IPS DF 4.7 (cell line): ENCODE measurements around the gene OLFM1.

Experiments used
- DNase-seq: peaks from one replicate; pipeline ENCODE4 v3.0.0-alpha.2; 2013; ENCODE audit warnings: low spot score; ENCODE audit errors: extremely low read depth

OLFM1 gene

DNA sequence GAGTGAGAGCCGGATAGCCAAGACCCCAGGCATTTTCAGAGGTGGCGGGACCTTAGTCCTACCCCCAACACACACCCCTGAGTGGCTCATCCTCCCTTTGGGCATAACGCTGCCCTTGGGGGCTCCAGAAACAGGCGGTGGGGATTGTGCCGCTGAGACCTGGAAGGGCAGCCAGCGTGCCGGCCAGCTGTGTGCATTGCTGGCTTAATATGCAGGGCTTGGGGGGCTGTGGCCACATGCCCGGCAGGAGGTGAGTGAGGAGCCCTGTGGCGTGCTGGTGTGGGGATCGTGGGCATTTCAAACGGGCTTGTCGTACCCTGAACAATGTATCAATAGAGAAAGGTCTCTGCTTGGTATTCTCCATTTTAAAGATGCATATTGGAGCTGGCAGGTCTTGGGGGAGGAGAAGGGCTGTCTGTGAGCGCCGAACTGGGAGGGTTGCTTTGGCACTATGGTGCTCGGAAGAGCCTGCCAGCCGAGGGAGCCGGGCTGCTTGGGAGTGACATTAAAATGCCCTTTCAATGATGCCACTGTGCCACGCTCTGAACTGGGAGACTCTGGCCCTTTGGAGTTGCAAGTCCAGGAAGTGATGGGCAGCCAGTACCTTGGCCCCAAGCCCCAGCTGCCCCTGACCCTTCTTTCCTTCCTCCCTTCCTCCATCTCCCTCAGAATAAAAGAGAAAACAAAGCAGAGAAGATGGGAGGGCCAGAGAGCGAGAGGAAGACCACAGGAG is 11.2 kb upstream of the OLFM1 start:
- no peak for DNase-seq

GRCh38 chr9:135076876-135077430 is 10.5 kb upstream of the OLFM1 start:
- DNase-seq: no peak

DNA sequence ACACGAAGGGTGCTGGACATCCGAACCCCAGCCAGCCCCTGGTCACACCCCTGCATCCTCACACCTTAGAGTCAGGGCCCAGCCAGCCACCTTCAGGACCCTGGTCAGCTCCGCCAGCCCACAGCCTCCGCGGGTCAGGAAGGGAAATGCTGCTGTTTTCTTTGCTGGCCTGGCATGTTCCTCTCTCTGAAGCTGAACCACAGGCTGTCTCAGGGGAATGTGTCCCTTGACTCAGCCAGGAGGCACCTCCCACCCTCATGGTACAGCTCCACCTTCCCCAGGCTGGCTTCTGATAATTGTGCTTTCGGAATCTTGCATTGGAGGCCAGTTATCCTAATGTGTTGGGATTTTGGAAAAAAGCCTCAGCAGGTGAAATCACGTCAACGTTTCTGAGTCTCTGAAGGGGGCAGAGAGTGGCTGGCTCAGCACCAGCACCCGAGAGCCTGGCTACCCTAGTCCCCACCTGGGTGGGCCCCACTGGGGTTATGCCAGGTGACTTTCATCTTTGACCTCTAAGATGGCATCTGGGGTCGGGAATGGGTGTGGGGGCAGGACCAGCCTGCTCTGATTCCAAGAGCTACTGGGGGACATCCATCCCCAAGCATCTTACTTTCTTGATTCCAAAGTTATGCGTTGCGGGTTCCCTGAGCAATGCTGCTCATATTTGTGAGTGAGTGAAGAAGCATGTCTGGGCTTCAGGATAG is 9.8 kb upstream of the OLFM1 start:
- no peak for DNase-seq

DNA sequence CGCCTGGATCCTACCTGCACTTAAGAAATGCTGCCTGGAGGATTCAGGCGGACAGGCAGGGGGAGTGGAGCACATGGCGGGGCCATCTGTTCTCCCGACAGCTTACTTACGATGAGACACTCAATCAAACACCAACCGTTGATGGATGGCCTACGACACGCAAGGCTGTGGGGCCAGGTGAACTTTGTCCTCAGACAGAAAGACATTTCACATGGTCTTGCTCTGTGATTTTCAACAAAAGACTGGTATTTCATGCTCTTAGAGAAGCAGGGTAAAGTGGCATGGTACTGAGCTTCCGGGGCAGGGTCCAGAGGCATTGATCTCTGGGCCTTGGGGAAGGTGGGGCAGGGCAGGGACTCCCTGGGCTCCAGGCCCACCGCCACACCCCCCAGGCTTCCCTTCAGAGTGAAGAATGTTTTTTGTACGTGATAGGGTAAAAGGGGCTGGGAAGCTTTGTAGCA is 9.1 kb upstream of the OLFM1 start:
- DNase-seq: no peak

DNA sequence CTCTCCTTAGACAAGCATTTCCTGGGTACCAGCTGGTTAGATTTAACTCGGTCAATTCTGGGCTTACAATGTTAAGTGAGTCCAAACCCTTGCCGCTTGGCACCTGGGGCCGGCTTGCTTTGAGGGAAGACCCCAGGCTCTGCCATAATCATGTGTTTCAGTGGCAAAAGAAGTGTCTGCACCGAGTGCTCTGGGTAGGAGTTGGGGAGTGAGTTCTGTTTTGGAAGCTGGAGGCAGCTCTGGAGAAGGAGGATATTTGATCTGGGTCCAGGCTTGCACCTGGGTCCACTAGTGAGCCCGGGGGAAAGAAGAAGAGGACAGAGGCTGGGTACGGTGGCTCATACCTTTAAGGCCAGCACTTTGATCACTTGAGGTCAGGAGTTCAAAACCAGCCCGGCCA is 8.4 kb upstream of the OLFM1 start:
- no peak for DNase-seq

DNA sequence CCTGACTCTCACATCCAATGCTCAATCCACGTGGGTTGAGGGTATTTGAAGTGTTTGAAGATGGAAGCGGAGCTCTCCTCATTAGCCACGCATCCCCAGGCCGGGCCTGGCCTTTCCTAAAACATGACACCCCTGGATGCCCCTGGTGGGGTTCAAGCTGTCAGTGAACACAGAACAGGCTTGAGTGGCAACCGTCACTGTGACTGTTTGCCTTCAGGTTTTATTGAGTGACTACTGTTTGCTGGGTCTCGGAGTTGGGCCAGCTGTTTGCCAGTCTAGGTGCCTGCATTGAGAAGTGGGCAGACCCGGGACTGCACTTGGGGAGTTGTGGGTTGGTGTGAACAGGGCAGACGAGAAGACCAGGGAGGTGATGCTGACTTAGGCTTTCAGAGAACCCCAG is 7.8 kb upstream of the OLFM1 start:
- DNase-seq: no peak

- DNase-seq: no peak
Observed at GRCh38 chr9:135080286-135081263, 6.9 kb upstream of the OLFM1 start.

- no peak for DNase-seq
Observed at GRCh38 chr9:135081264-135081660, 6.2 kb upstream of the OLFM1 start.

- DNase-seq: no peak
Observed at GRCh38 chr9:135081731-135082130, 5.7 kb upstream of the OLFM1 start.

- no peak for DNase-seq
Observed at GRCh38 chr9:135082536-135082935, 4.9 kb upstream of the OLFM1 start.

DNA sequence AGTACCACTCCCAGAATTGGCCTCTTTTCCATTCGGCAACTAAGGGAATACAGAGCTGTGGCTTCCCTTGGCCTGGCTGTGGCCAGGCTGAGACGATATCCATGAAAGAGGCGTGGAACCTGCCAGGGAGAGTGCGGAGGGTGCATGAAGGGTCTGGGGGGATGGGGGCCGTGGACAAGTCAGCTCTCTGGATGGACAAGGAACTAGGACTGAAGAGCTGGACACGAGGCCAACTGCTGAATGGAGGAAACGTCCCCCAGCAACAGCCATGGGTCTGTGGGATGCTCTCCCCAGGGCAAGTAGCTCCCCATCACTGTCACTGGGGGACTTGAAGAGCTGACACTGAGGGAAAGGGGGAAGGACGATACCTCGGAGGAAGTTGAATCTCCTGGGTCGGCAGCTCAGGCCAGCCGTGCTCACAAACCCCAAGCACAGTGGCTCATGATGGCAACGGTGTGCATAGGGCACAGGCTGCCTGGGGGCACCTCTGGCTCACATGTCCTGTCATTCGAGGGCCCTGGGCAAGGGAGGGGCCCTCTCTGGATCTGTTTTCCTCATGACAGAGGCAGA is 4.1 kb upstream of the OLFM1 start:
- no peak for DNase-seq

DNA sequence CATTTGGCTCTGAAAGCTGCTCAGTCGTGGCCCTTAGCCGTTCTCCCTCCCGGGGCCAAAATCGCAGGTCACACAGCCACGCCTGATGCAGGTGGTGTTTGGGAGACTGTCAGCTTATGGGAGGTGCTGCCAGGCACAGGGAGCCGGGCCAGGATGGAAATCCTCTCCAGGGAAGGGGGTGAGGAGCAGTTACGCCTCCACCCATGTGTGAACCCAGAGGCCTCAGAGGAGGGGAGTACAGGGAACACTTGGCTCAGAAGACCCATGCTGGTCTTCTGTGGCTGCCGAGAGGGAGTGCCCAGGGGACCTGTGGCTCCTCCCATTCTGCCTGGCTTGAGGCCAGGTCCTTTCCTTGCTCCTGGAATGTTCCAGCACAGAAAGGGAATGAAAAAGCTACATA is 3.6 kb upstream of the OLFM1 start:
- no peak for DNase-seq

DNA sequence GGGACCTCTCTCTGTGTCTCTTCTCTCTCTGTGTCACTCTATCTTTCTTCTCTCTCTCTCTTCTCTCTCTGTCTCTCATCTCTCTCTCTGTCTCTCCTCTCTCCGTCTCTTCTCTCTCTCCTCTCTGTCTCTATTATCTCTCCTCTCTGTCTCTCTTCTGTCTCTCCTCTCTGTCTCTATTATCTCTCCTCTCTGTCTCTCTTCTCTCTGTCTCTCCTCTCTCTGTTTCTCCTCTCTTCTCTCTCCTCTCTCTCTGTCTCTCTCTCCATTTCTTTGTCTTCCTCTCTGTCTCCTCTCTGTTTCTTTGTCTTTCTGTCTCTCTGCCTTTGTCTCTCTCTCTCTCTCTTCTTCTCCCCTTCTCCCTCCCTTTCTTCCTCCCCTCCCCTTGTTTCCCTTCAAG is 3.2 kb upstream of the OLFM1 start:
- DNase-seq: no peak

DNA sequence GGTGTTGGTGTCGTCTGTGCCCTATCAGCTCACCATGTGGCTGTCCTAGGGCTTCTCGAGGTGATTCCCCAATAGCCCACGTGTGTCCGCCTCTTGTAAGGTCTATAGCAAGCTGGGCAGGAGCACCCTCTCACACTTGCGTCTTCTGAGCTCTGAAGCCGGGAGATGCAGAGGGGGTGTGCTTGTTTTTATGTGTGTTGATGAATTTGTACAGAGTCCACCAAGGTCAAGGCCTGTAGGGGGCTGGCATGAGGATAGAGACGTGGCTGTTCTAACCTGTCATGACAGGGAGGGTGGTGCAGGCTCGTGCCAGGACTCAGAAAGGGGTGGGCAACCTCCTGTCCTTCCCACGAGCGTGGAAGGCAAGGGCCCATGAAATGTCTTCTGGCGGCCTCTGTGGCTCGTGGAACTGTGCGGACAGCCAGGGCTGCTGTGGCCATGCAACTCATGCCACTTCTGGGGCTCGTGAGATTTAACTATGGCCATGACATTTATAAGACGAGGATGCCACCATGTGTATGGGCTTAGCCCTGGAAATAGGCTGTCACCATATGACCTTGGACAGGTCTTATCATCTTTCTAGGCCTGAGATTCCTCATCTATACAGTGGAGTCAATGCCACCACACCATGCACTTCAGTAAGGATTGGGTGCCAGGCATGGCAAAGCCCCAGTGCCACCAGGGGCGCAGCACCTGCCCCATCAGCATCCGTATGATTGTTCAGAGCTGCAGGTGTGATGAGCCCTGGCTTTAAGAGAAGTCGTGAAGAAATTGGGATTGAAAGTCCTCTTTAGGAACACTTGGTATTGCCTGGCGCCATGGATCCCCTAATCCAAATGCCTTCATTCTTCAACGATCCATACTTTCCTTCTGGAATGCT is 2.3 kb upstream of the OLFM1 start:
- no peak for DNase-seq

DNA sequence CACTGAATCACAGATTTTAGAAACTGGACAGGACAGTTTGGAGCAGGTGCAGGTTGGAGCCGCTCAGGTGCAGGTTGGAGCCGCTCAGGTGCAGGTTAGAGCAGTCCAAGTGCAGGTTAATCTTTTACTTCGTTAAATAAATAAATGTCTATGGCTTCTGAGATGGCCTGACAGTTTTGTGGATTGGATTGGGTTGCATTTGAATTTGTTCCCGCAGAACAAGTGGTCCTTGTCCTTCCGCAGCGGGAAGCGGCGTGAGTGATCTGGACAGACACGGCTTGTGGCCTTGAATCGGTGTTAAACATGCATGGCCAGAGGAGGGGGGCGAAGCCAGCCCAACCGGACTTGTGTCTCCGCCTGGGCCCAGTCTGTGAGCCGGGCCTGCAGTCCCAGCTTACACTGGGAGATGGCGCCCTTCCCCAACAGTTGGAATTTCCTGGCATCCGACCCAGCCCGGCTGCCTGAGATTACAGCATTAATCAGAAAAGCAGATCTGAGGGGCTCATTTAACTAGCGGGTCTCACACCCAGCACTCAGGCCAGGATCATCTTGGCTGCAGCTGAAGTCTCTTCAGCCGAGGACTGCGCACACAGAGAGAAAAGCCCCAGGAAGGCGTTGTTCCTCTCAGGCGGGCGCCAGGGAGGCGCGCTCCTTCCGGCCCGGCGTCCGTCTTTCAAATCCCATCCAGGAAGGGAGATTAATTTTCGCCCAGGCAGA is 1.5 kb upstream of the OLFM1 start:
- no peak for DNase-seq

- no peak for DNase-seq
Observed at GRCh38 chr9:135086597-135087488, 625 bp upstream of the OLFM1 start.

- no peak for DNase-seq
Observed at GRCh38 chr9:135087899-135088347, 455 bp downstream of the OLFM1 start.

DNA sequence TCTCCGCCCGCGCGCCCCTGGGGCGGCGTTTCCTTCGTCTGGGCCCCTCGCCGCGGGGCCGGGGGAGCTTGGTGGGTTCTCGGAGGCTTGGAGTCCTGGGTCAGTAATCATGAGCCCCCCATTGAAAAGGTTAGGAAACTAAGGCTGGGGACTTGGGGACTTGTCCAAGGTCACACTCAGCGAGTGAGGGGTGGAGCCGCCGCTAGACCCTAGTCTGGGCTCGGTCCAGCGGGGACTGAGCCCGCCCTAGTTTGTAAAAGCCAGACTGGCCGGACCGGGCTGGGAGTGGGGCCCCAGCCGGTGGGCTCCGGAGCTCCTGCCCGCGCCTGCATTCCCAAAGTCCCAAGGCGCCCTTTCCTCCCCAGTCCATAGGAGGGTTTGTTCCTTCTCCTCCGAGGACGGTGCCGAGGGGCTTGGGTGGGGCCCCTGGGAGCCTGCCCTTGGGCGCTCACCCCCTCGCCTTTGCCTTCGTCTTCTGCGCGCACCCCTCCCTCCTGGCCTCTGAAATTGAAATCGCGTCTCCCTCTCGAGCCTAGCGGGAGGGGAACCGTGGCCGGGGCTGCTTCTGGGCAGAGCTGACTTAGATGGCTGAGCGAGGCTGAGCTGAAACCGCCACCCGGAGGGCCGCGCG is 995 bp downstream of the OLFM1 start:
- DNase-seq: no peak
